Measurements from ENCODE around the gene MAMDC2.

MAMDC2 gene

GRCh38 chr9:70260606-70261005, 217.0 kb downstream of the MAMDC2 start:
- DNase-seq (ENCODE audit: low read depth), result no peak

DNA sequence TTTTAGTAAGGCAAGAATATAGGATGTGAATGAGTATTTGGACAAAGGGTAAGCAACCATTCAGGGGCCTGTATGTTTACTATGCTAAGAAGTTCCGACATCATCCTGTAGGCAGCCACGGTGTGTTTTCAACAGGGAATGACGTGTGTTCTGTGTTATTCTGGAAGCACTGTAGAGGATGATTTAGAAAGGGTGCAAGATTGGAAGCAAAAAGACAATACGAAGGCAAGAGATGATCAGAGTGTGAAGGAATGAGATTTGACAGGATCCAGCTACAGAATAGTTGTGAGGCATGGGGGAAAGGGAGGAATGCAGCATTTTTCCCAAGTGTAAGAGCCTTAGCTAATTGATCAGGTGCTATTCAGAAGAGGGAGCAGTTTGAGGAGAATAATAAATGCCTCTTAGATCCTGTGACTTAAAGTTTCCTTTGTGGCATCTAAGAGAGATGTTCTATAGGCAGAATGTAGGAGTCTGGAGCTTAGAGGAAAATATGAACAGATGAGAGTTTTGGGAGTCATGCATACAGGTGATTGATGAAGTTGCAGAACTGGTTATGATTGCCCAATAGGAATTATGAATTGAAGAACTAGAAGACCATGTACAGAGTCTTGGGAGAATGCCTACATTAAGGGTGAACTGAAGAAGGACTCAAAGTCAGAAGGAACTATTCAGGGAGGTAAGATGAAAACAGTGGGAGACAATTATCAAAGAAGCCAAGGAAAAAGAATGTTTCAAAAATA, 217.7 kb downstream of the MAMDC2 start:
- DNase-seq (ENCODE audit: low read depth), result no peak

GRCh38 chr9:70262366-70262765, 218.7 kb downstream of the MAMDC2 start:
- DNase-seq (ENCODE audit: low read depth), result no peak

GRCh38 chr9:70262948-70263347, 219.3 kb downstream of the MAMDC2 start:
- no peak for DNase-seq (ENCODE audit: low read depth)

GRCh38 chr9:70263421-70263820, 219.8 kb downstream of the MAMDC2 start:
- no peak for DNase-seq (ENCODE audit: low read depth)
